Astrocyte (in vitro differentiated cells and primary cell): Measurements from ENCODE around the gene LPAR3. TPM values are rescaled to one million over a fixed set of nuclear protein-coding genes. Genes with fewer than 3 reads are reported as not detected.
A peak's percentile ranks its signal among the peaks of the same experiment; 100 is the strongest.
"Not testable (repeated sequence)": the region's sequence is repeated elsewhere in the genome, so short reads cannot be mapped to it uniquely, and the experiment has no call there.

Experiments used
- DNase-seq: peaks from one replicate; pipeline ENCODE4 v3.0.0-alpha.2; 2010; ENCODE audit warnings: low read depth
- FAIRE-seq: peaks from 2 replicates; lab custom pipeline; 2011; peaks lifted over from hg19 to GRCh38; lab: Jason Lieb, UNC
- H2AFZ ChIP-seq: 2 replicates; pipeline ENCODE4 v1.6.0; 2012; ENCODE audit warnings: low read depth, low read length, inconsistent platforms
- H3K27ac ChIP-seq: 2 replicates; pipeline ENCODE4 v1.5.1; 2011; ENCODE audit warnings: low read depth, low read length, inconsistent platforms
- H3K27me3 ChIP-seq: 2 replicates; pipeline ENCODE4 v1.6.0; 2011; ENCODE audit warnings: low read length, inconsistent platforms; ENCODE audit not compliant: insufficient read depth
- H3K36me3 ChIP-seq: 2 replicates; pipeline ENCODE4 v1.5.1; 2011; ENCODE audit warnings: low read length, inconsistent platforms; ENCODE audit not compliant: insufficient read depth
- H3K4me1 ChIP-seq: 2 replicates; pipeline ENCODE4 v1.5.1; 2011; ENCODE audit warnings: low read length, inconsistent platforms; ENCODE audit not compliant: insufficient read depth
- H3K4me2 ChIP-seq: 2 replicates; pipeline ENCODE4 v1.6.0; 2012; ENCODE audit warnings: low read length, inconsistent platforms
- H3K4me3 ChIP-seq: 2 replicates; pipeline ENCODE4 v1.5.1; 2011; ENCODE audit warnings: low read depth, mild to moderate bottlenecking, low read length, inconsistent platforms; ENCODE audit not compliant: insufficient read depth
- H3K79me2 ChIP-seq: 2 replicates; pipeline ENCODE4 v1.6.0; 2012; ENCODE audit warnings: mild to moderate bottlenecking, low read length, inconsistent platforms; ENCODE audit not compliant: insufficient read depth
- H3K9ac ChIP-seq: 2 replicates; pipeline ENCODE4 v1.6.0; 2012; ENCODE audit warnings: mild to moderate bottlenecking, low read length, inconsistent platforms
- H3K9me3 ChIP-seq: 2 replicates; pipeline ENCODE4 v1.5.1; 2012; ENCODE audit warnings: low read depth, mild to moderate bottlenecking, low read length, inconsistent platforms; ENCODE audit not compliant: insufficient read depth
- H4K20me1 ChIP-seq: 2 replicates; pipeline ENCODE4 v1.6.0; 2012; ENCODE audit warnings: low read length, inconsistent platforms; ENCODE audit not compliant: insufficient read depth
- H3K27ac Mint-ChIP-seq: one replicate; pipeline ENCODE4 v1.8.0; 2021; ENCODE audit warnings: mild to moderate bottlenecking, mixed read lengths; ENCODE audit not compliant: unreplicated experiment
- H3K27me3 Mint-ChIP-seq: one replicate; pipeline ENCODE4 v1.8.0; 2021; ENCODE audit warnings: low read depth, mixed read lengths; ENCODE audit not compliant: unreplicated experiment
- H3K36me3 Mint-ChIP-seq: one replicate; pipeline ENCODE4 v1.8.0; 2021; ENCODE audit warnings: low read depth, mixed read lengths; ENCODE audit not compliant: unreplicated experiment
- H3K4me1 Mint-ChIP-seq: one replicate; pipeline ENCODE4 v1.8.0; 2021; ENCODE audit warnings: low read depth, mixed read lengths; ENCODE audit not compliant: unreplicated experiment
- H3K4me3 Mint-ChIP-seq: one replicate; pipeline ENCODE4 v1.8.0; 2021; ENCODE audit warnings: mild to moderate bottlenecking, moderate library complexity, mixed read lengths; ENCODE audit not compliant: unreplicated experiment
- H3K9me3 Mint-ChIP-seq: one replicate; pipeline ENCODE4 v1.8.0; 2021; ENCODE audit warnings: mild to moderate bottlenecking, mixed read lengths; ENCODE audit not compliant: unreplicated experiment
- EZH2 ChIP-seq: IDR thresholded peaks from 2 replicates; pipeline ENCODE4 v1.6.1; 2012; ENCODE audit warnings: mild to moderate bottlenecking, low read length, inconsistent platforms; ENCODE audit not compliant: insufficient read depth
- total RNA-seq: library from RNA; stranded (reverse); gene quantifications from 2 replicates; pipeline ENCODE4 v1.2.1, GENCODE V29; 2021
- TF ChIP-seq, protein P1 (sequence below): IDR thresholded peaks from 2 replicates; pipeline ENCODE4 v1.5.1; 2011; ENCODE audit warnings: low read depth, mild to moderate bottlenecking, inconsistent platforms, low read length, moderate library complexity; ENCODE audit not compliant: insufficient read depth

The LPAR3 gene
- total RNA-seq, 1 donor from 2014 or later, result 0.70 TPM

DNA sequence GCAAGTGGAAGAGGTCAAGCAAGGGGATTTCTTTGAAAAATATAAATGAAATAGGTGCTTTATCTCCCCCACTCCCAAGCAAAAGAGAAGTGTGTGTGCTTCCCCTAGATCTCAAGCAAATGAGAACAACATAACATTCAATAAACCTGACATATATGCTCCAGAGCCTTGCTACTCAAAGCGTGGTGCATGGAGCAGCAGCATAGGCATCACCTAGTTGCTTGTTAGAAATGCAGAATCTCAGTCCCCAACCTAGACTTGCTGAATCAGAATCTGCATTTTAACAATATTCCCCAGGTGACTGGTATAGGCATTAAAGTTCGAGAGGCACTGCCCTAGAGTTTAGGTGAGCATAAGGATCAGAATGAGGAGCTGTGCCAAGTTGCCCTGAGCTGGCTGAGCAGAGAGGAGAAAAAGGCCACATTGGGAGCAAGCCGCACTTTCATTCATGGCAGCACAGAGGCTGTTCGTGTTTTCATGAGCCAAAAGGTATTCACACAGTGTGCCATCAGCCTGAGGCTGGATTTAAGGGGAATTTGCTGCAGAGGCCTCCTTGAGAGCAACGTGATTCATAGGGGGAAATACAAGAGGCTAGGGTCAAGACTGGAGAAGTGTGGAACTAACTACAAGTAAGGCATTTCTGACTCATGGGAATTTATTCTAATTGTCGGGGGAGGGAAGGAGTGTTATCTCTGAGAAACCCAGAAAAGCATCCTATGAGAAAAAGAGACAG lies 14.3 kb upstream of the LPAR3 start:
- DNase-seq, result peak; percentile 75
- Mint-ChIP-seq H3K4me3 (no peak overlapping the region), H3K4me1 (peaks cover 10% of the 10 kb centered on the region), H3K36me3 (no peaks in the 10 kb centered on the region), H3K9me3 (peaks cover 3% of the 10 kb centered on the region), H3K27ac (peak overlapping the region; percentile 63), H3K27me3 (peaks cover 1% of the 10 kb centered on the region)
- H2AFZ ChIP-seq, result peak overlapping the region; percentile 29
- H3K4me2 ChIP-seq, result peak overlapping the region; percentile 38
- no peaks in the 10 kb centered on the region for H3K27me3 ChIP-seq
- H3K36me3 ChIP-seq, result no peaks in the 10 kb centered on the region
- no peak for FAIRE-seq
- H3K9ac ChIP-seq, result no peak overlapping the region
- no peaks in the 10 kb centered on the region for H4K20me1 ChIP-seq
- TF ChIP-seq EZH2, result no peak
- TF ChIP-seq, protein P1, sequence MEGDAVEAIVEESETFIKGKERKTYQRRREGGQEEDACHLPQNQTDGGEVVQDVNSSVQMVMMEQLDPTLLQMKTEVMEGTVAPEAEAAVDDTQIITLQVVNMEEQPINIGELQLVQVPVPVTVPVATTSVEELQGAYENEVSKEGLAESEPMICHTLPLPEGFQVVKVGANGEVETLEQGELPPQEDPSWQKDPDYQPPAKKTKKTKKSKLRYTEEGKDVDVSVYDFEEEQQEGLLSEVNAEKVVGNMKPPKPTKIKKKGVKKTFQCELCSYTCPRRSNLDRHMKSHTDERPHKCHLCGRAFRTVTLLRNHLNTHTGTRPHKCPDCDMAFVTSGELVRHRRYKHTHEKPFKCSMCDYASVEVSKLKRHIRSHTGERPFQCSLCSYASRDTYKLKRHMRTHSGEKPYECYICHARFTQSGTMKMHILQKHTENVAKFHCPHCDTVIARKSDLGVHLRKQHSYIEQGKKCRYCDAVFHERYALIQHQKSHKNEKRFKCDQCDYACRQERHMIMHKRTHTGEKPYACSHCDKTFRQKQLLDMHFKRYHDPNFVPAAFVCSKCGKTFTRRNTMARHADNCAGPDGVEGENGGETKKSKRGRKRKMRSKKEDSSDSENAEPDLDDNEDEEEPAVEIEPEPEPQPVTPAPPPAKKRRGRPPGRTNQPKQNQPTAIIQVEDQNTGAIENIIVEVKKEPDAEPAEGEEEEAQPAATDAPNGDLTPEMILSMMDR, result no peak
- peaks cover 8% of the 10 kb centered on the region for H3K4me1 ChIP-seq
- H3K9me3 ChIP-seq, result no peaks in the 10 kb centered on the region
- H3K4me3 ChIP-seq, result no peak overlapping the region
- no peak overlapping the region for H3K27ac ChIP-seq
- no peaks in the 10 kb centered on the region for H3K79me2 ChIP-seq

DNA sequence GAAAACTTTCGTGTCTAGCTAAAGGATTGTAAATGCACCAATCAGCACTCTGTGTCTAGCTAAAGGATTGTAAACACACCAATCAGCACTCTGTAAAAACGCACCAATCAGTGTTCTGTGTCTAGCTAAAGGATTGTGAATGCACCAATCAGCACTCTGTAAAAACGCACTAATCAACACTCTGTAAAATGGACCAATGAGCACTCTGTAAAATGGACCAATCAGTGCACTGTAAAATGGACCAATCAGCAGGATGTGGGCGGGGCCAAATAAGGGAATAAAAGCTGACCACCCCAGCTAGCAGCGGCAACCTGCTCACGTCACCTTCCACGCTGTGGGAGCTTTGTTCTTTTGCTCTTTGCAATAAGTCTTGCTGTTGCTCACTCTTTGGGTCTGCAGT lies 9.7 kb upstream of the LPAR3 start:
- not testable (repeated sequence) for H3K4me1 Mint-ChIP-seq, H3K36me3 Mint-ChIP-seq, H3K27me3 Mint-ChIP-seq, H3K9ac ChIP-seq, H3K79me2 ChIP-seq, DNase-seq, H3K9me3 Mint-ChIP-seq, FAIRE-seq, H3K4me3 Mint-ChIP-seq, H3K27ac ChIP-seq, H3K27ac Mint-ChIP-seq, H3K4me3 ChIP-seq, H3K9me3 ChIP-seq, H3K27me3 ChIP-seq, H4K20me1 ChIP-seq, H3K36me3 ChIP-seq, H3K4me2 ChIP-seq, H3K4me1 ChIP-seq, H2AFZ ChIP-seq

DNA sequence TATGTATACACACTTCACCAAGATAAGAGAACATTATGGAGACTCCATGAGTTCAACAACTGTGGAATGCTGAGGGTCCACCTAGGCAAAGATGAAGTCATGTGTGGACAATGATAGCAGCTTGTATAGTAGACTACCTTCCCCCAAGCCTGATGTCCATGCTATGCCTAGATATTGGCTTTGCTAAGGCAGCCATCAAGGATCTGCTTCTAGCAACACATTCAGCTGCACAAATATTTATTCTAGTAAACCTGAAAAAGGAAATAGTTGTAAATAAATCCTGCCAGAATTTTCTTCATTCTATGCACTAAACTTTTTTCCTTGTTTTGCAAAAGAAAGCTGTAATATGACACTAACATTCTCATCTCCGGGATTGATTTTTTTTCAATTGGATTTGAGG lies 7.0 kb upstream of the LPAR3 start:
- H3K9ac ChIP-seq, result no peak overlapping the region
- Mint-ChIP-seq H3K4me1 (no peaks in the 10 kb centered on the region), H3K36me3 (no peaks in the 10 kb centered on the region), H3K27me3 (peaks cover 15% of the 10 kb centered on the region), H3K9me3 (peaks cover 5% of the 10 kb centered on the region), H3K4me3 (no peak overlapping the region), H3K27ac (no peak overlapping the region)
- no peaks in the 10 kb centered on the region for H3K4me1 ChIP-seq
- no peaks in the 10 kb centered on the region for H3K36me3 ChIP-seq
- FAIRE-seq, result no peak
- H2AFZ ChIP-seq, result no peak overlapping the region
- H3K27me3 ChIP-seq, result peaks cover 12% of the 10 kb centered on the region
- no peaks in the 10 kb centered on the region for H4K20me1 ChIP-seq
- no peaks in the 10 kb centered on the region for H3K9me3 ChIP-seq
- no peak for DNase-seq
- TF ChIP-seq, protein P1, result no peak
- no peak for TF ChIP-seq EZH2
- no peak overlapping the region for H3K27ac ChIP-seq
- H3K4me3 ChIP-seq, result no peak overlapping the region
- H3K4me2 ChIP-seq, result no peak overlapping the region
- H3K79me2 ChIP-seq, result no peaks in the 10 kb centered on the region
